Peyer's patch (tissue), 4 donors: Measurements from ENCODE around the gene SLC13A3.

Source experiments
- POLR2A ChIP-seq, 2 donors: fragments of 450-650 bp; IDR thresholded peaks; one replicate each; pipeline ENCODE4 v1.5.1; 2017; ENCODE audit warnings: antibody characterized with exemption in 2 of 2, mild to moderate bottlenecking in 2 of 2, moderate library complexity in 2 of 2
- TF ChIP-seq, protein P1 (sequence below), 6 experiments: fragments of 450-650 bp in 4 of 6; fragments of 200-600 bp in 2 of 6; sonication (generic) in 1 of 6; IDR thresholded peaks; one replicate each; pipeline ENCODE4 v1.5.1; 2017 to 2019; ENCODE audit warnings: antibody characterized with exemption in 6 of 6, mild to moderate bottlenecking in 3 of 6, moderate library complexity in 1 of 6

DNA sequence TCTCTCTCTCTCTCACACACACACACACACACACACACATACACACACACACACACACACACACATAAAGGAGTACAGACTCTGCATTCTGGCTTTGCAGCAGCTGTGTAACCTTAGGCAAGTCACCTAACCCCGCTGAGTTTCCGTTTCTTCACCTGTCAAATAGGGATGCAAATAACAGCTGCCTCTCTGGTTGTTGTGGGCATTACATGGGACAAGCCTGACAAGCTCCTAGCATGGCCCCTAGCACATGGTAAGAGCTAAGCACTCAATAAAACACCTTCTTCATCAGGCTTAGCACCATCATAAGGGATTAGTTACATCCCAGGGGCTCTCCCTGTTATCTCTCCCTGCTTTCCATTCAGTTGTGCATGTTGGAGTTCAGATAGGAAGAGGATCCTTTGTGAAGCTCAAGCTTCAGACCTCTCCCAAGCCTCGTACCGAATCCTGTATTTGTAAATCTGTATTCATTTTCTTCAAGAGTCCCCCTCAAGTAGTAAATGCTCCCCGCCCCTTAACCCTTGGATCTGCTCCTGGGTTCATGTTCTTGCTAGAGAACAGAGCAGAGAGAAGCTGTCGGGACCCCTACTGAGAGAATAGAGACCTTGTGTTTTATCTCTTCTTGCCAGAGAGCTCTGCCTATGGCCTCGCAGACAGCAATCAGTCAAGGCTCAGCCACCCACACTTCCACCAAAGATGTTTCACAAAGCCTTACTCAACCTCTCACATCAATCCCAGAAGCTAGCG is 2.2 kb downstream of the SLC13A3 start:
- TF ChIP-seq, protein P1, sequence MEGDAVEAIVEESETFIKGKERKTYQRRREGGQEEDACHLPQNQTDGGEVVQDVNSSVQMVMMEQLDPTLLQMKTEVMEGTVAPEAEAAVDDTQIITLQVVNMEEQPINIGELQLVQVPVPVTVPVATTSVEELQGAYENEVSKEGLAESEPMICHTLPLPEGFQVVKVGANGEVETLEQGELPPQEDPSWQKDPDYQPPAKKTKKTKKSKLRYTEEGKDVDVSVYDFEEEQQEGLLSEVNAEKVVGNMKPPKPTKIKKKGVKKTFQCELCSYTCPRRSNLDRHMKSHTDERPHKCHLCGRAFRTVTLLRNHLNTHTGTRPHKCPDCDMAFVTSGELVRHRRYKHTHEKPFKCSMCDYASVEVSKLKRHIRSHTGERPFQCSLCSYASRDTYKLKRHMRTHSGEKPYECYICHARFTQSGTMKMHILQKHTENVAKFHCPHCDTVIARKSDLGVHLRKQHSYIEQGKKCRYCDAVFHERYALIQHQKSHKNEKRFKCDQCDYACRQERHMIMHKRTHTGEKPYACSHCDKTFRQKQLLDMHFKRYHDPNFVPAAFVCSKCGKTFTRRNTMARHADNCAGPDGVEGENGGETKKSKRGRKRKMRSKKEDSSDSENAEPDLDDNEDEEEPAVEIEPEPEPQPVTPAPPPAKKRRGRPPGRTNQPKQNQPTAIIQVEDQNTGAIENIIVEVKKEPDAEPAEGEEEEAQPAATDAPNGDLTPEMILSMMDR (IDR thresholded peaks at IDR 0.05) = no peak
- no peak for TF ChIP-seq POLR2A (IDR thresholded peaks at IDR 0.05)
